Stomach (tissue), 19 donors: ENCODE results near the gene RXRG. TPM values are rescaled to one million over a fixed set of nuclear protein-coding genes. Genes with fewer than 3 reads are reported as not detected.

ENCODE experiments used
- DNase-seq, 2 donors: peaks; one replicate each; pipeline versions ENCODE4 v3.0.0 to v3.0.0-alpha.2; 2013 to 2019
- H3K27ac ChIP-seq, 5 donors: fragments of 200-600 bp in 4 of 5; sonication (generic) in 4 of 5; one replicate each; pipeline ENCODE4 v1.5.1; 2013 to 2019; ENCODE audit warnings: mild to moderate bottlenecking in 1 of 5, moderate library complexity in 1 of 5
- H3K27me3 ChIP-seq, 3 donors: fragments of 200-600 bp; sonication (generic); one replicate each; pipeline ENCODE4 v1.5.1; 2017 to 2019; ENCODE audit warnings: mixed run types in 1 of 3
- H3K36me3 ChIP-seq, 4 donors: fragments of 200-600 bp; sonication (generic); 1 replicate in 3 of 4; 2 replicates in 1 of 4; pipeline ENCODE4 v1.5.1; 2016 to 2019
- H3K4me1 ChIP-seq, 4 donors: fragments of 200-600 bp; sonication (generic); one replicate each; pipeline ENCODE4 v1.5.1; 2016 to 2019
- H3K4me3 ChIP-seq, 4 donors: fragments of 200-600 bp; sonication (generic) in 3 of 4; one replicate each; pipeline ENCODE4 v1.5.1; 2016 to 2019; ENCODE audit warnings: mild to moderate bottlenecking in 1 of 4
- H3K9me3 ChIP-seq, 4 donors: fragments of 200-600 bp; sonication (generic); one replicate each; pipeline ENCODE4 v1.5.1; 2016 to 2019
- EP300 ChIP-seq: sonication (generic); formaldehyde crosslinking; IDR thresholded peaks from one replicate; pipeline ENCODE4 v1.6.1; 2017; ENCODE audit warnings: antibody characterized with exemption
- POLR2A ChIP-seq, 4 donors: fragments of 450-650 bp; IDR thresholded peaks; one replicate each; pipeline ENCODE4 v1.6.1; 2016; ENCODE audit warnings: antibody characterized with exemption in 4 of 4, control low read depth in 2 of 4, mild to moderate bottlenecking in 1 of 4, moderate library complexity in 1 of 4
- POLR2AphosphoS5 ChIP-seq, 3 donors: sonication (generic); formaldehyde crosslinking; IDR thresholded peaks; one replicate each; pipeline ENCODE4 v1.6.1; 2016; ENCODE audit warnings: antibody characterized with exemption in 3 of 3
- WGBS, 5 donors: extraction: QIAGEN DNeasy Blood & Tissue Kit in 3 of 5; methylation state at CpG; one replicate each; pipeline versions ENCODE4 v1.1.5 to v1.1.7; 2013 to 2018; 5-methylcytosine and 5-hydroxymethylcytosine counted together
- intact Hi-C: fragments of 100-400 bp; cut with DNase I; formaldehyde crosslinking; loops from one replicate; pipeline ENCODE4 v1.15.1; 2023; ENCODE audit warnings: low total_unique reads
- long read RNA-seq, 10 donors: transcript quantifications; one replicate each; lab custom pipeline, GENCODE V29; 2026
- polyA plus RNA-seq, 3 donors: library from polyadenylated mRNA; stranded (reverse); fragments of 200-250 nt; gene quantifications; one replicate each; pipeline ENCODE4 v1.2.3, GENCODE V29; 2013
- total RNA-seq, 5 donors: library from RNA; depleted of rRNA; stranded (reverse); fragments of >200 nt; gene quantifications; one replicate each; pipeline versions ENCODE4 v1.1.0 to v1.2.3, GENCODE V29; 2014 to 2016
- TF ChIP-seq, protein P1 (sequence below), 7 experiments: fragments of 450-650 bp in 4 of 7; fragments of 200-600 bp in 3 of 7; sonication (generic) in 3 of 7; IDR thresholded peaks; one replicate each; pipeline ENCODE4 v1.5.1; 2016 to 2019; ENCODE audit warnings: antibody characterized with exemption in 7 of 7, control low read depth in 2 of 7, mild to moderate bottlenecking in 1 of 7
- donor health status: healthy with polysubstance abuse.
- donor health status: Bipolar disorder and iron deficiency.
- donor health status: healthy.

RXRG gene
- total RNA-seq (1 to 10 TPM in 1 of 5 donors, under 1 TPM in 1, not detected in 3; 0.43 to 1.8 TPM), polyA plus RNA-seq (1 to 10 TPM in 2 of 3 donors, under 1 TPM in 1; 0.50 to 2.9 (median 1.4) TPM)
- long read RNA-seq, donor 1, partial matches to known transcripts = 0 of 1 reads
- long read RNA-seq, donor 1, other reads (novel, unspliced or antisense) = 0 of 1 reads
- long read RNA-seq, donor 2, partial matches to known transcripts = 0 of 2 reads
- long read RNA-seq, donor 2, other reads (novel, unspliced or antisense) = 0 of 2 reads
- long read RNA-seq, donor 3, partial matches to known transcripts = 0 of 2 reads
- long read RNA-seq, donor 3, other reads (novel, unspliced or antisense) = 0 of 2 reads
- long read RNA-seq, donor 4 = 0 reads
- long read RNA-seq, donor 5, partial matches to known transcripts = 0 of 1 reads
- long read RNA-seq, donor 5, other reads (novel, unspliced or antisense) = 0 of 1 reads
- long read RNA-seq, donor 6 = 0 reads
- long read RNA-seq, donor 7 = 0 reads
- long read RNA-seq, donor 8 = 0 reads
- long read RNA-seq, donor 9, partial matches to known transcripts = 0 of 1 reads
- long read RNA-seq, donor 9, other reads (novel, unspliced or antisense) = 0 of 1 reads
- long read RNA-seq, donor 10 = 0 reads

DNA sequence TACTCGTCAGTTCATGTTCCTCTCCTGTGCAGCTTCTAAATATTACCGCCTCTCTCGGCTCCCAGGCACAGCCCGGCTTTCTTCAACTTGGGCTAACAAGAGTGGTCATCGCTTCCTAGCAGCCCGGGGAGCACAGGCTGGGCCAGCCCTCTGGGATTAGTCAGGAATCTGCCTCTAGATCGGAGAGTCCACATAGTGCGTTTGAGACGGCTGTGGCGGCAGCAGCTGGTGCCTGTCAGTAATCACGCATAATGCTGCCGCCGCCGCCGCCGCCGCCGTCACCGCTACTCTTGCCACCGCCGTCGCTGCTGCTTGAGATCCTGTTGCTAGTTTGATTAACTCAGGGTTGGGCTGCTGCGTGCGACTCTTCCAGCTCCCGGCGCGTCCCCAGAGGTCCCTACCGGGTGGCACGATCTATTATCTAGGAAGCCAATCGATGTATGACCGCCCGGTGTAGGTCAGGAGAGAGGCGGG, at the start of gene RXRG:
RXRG (minus strand) TSS at position 230 of the 474 bp plus-strand sequence. CDS start 233 bp downstream, outside the sequence.
- Histone ChIP-seq H3K4me3 (peak within 1 kb of the TSS; percentile 31 to 41 (median 33)), H3K9me3 (no peaks in the 10 kb centered on the region), H3K36me3 (no peaks in the 10 kb centered on the region), H3K27me3 (peaks cover 0 to 78% (median 25%) of the 10 kb centered on the region in 3 donors), H3K27ac (peak within 1 kb of the TSS in 3 of 5 donors; percentile 0 to 26 (median 3)), H3K4me1 (peaks cover 9 to 20% (median 15%) of the 10 kb centered on the region in 4 donors)
- TF ChIP-seq POLR2AphosphoS5 (IDR thresholded peaks at IDR 0.05) (peak in 1 of 3 donors; percentile 5), POLR2A (IDR thresholded peaks at IDR 0.05) (no peak)
- WGBS, 5 donors = 2 to 9% (median 2%) methylated on average over 24 to 33 of the region's 33 CpGs
- intact Hi-C loops = no loop called here
- DNase-seq = peak; percentile 42 to 71

DNA sequence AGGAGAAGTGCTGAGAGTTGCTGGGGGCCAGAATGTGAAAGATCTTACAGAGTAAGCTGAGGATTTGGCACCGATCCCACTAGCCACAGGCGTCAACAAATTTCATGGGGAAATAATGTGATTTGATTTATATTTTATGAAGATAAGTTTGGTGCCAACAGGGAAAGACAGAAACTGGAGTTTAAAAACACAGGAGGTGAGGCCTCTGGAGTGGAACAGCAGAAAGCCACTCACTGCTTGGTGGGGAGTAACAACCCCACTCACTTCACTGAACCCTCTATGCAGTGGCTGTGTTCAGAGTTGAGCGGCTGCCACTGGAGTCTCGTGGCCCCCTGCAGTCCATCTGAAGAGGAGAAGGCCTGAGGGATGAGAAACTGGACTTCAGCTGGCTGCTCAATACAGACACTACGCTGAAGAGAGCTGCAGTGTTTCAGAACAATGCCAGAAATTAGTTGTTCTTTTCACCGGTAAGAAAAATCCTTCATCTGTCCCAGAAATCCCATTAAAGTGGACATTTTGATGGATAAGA, 48.0 kb upstream of the RXRG start:
- no peak overlapping the region for H3K4me3 ChIP-seq
- no peak overlapping the region for H3K27ac ChIP-seq
- no peaks in the 10 kb centered on the region for H3K9me3 ChIP-seq
- WGBS, 5 donors = 72 to 82% (median 81%) methylated on average over 6 of the region's 6 CpGs
- no peak for DNase-seq
- intact Hi-C loops = no loop called here
- TF ChIP-seq, protein P1, sequence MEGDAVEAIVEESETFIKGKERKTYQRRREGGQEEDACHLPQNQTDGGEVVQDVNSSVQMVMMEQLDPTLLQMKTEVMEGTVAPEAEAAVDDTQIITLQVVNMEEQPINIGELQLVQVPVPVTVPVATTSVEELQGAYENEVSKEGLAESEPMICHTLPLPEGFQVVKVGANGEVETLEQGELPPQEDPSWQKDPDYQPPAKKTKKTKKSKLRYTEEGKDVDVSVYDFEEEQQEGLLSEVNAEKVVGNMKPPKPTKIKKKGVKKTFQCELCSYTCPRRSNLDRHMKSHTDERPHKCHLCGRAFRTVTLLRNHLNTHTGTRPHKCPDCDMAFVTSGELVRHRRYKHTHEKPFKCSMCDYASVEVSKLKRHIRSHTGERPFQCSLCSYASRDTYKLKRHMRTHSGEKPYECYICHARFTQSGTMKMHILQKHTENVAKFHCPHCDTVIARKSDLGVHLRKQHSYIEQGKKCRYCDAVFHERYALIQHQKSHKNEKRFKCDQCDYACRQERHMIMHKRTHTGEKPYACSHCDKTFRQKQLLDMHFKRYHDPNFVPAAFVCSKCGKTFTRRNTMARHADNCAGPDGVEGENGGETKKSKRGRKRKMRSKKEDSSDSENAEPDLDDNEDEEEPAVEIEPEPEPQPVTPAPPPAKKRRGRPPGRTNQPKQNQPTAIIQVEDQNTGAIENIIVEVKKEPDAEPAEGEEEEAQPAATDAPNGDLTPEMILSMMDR (IDR thresholded peaks at IDR 0.05) = no peak
- TF ChIP-seq EP300 (no peak), POLR2AphosphoS5 (IDR thresholded peaks at IDR 0.05) (no peak), POLR2A (IDR thresholded peaks at IDR 0.05) (no peak)
- no peaks in the 10 kb centered on the region for H3K36me3 ChIP-seq
- no peaks in the 10 kb centered on the region for H3K27me3 ChIP-seq
- no peaks in the 10 kb centered on the region for H3K4me1 ChIP-seq

DNA sequence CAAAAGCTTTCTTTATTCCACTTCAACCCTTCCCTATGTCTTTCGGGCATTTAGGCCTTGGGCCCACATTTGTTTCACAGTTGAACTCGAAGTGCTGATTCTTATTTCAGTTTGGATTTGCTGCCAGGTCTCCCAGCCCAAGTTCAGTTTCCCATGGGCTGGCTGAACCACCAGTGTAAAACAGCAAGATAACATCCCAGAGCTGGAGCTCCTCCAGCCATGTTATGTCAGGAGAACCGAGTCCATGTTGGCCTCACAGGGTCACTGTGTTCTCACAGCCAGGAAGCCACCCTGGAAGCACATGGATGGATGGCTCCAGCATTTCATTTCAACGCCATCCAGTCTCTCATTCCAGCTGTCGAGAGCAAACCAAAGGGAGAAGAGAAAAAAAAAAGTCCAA, 45.2 kb upstream of the RXRG start:
- Histone ChIP-seq H3K27me3 (no peaks in the 10 kb centered on the region), H3K36me3 (no peaks in the 10 kb centered on the region), H3K4me1 (no peaks in the 10 kb centered on the region), H3K9me3 (no peaks in the 10 kb centered on the region), H3K4me3 (no peak overlapping the region), H3K27ac (no peak overlapping the region)
- peak in 1 of 2 donors; percentile 15 for DNase-seq
- intact Hi-C loops = no loop called here
- TF ChIP-seq POLR2A (IDR thresholded peaks at IDR 0.05) = no peak
- TF ChIP-seq POLR2AphosphoS5 (IDR thresholded peaks at IDR 0.05) = no peak
- TF ChIP-seq, protein P1 (IDR thresholded peaks at IDR 0.05) = no peak
- no peak for TF ChIP-seq EP300
- whole genome bisulfite sequencing, 5 donors = 56 to 69% (median 65%) methylated on average over 5 of the region's 5 CpGs

DNA sequence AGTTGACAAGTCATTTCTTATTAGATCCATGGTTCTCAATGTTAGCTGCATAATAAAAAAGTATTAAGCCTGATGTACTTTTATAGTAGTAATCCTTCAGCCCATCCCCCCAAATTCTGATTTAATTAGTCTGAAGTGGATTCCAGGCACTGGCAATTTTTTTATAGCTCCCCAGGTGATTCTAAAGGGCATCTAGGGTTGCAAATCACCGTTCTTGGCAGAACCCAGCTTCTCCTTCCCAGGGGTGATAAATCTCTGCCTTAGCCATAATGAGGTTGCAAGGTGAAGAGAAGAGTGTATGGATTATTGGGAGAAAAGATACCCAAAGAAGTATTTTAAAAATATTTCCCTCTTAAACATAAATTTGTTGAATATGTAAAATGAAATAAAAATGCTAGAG, 43.0 kb upstream of the RXRG start:
- intact Hi-C loops = no loop called here
- H3K4me3 ChIP-seq = no peak overlapping the region
- H3K27me3 ChIP-seq = no peaks in the 10 kb centered on the region
- WGBS, 5 donors = 27 to 44% (median 34%) methylated on average over 1 of the region's 1 CpG
- H3K36me3 ChIP-seq = no peaks in the 10 kb centered on the region
- TF ChIP-seq EP300 (no peak), POLR2A (IDR thresholded peaks at IDR 0.05) (no peak), POLR2AphosphoS5 (IDR thresholded peaks at IDR 0.05) (no peak)
- TF ChIP-seq, protein P1 (IDR thresholded peaks at IDR 0.05) = no peak
- H3K27ac ChIP-seq = no peak overlapping the region
- no peaks in the 10 kb centered on the region for H3K4me1 ChIP-seq
- H3K9me3 ChIP-seq = no peaks in the 10 kb centered on the region
- DNase-seq = no peak
